NCI-H69 (cell line): ENCODE measurements around the gene STRADA.
A peak's percentile ranks its signal among the peaks of the same experiment; 100 is the strongest.

Source experiments
- DNase-seq: peaks from one replicate; lab custom pipeline; 2025; lab: John Stamatoyannopoulos, UW

The STRADA gene

GRCh38 chr17:63701868-63702720, 39.5 kb downstream of the STRADA start:
- peak; percentile 87 for DNase-seq

GRCh38 chr17:63701456-63701820, 40.2 kb downstream of the STRADA start:
- DNase-seq, result no peak

- peak; percentile 87 for DNase-seq
These were observed 40.8 kb downstream of the STRADA start for GRCh38 chr17:63700528-63701455.

- peak; percentile 91 for DNase-seq
These were observed 41.7 kb downstream of the STRADA start, which contains the start of gene LIMD2 for GRCh38 chr17:63699638-63700527. Gene LIMD2, minus strand, starts transcription at chr17:63700125. Its CDS starts 827 bp downstream, at chr17:63699298.

GRCh38 chr17:63698886-63699637, 42.5 kb downstream of the STRADA start:
- DNase-seq, result peak; percentile 62

GRCh38 chr17:63698381-63698885, 43.2 kb downstream of the STRADA start:
- no peak for DNase-seq

- DNase-seq, result peak; percentile 70
These were observed 44.0 kb downstream of the STRADA start for GRCh38 chr17:63697341-63698286.

- DNase-seq, result peak; percentile 39
These were observed 45.1 kb downstream of the STRADA start for GRCh38 chr17:63696381-63696961.

- no peak for DNase-seq
These were observed 45.7 kb downstream of the STRADA start for GRCh38 chr17:63695889-63696288.

GRCh38 chr17:63694950-63695773, 46.4 kb downstream of the STRADA start:
- no peak for DNase-seq

- DNase-seq, result peak; percentile 66
These were observed 47.2 kb downstream of the STRADA start for GRCh38 chr17:63694229-63694949.

GRCh38 chr17:63693411-63694113, 48.0 kb downstream of the STRADA start:
- no peak for DNase-seq

GRCh38 chr17:63692195-63692816, 49.3 kb downstream of the STRADA start:
- no peak for DNase-seq

GRCh38 chr17:63689479-63689878, 52.1 kb downstream of the STRADA start:
- no peak for DNase-seq

GRCh38 chr17:63688396-63689020, 53.1 kb downstream of the STRADA start:
- DNase-seq, result no peak

GRCh38 chr17:63686138-63686685, 55.4 kb downstream of the STRADA start:
- no peak for DNase-seq
